BLaER1 (cell line): ENCODE data around the gene TNFAIP8.

ENCODE experiments used
- H3K27ac ChIP-seq: shearing (Covaris generic); formaldehyde crosslinking; 2 replicates; pipeline ENCODE4 v1.8.1; 2022
- H3K27me3 ChIP-seq: shearing (Covaris generic); formaldehyde crosslinking; 2 replicates; pipeline ENCODE4 v1.8.1; 2022
- H3K36me3 ChIP-seq: shearing (Covaris generic); formaldehyde crosslinking; 2 replicates; pipeline ENCODE4 v1.8.1; 2022
- H3K4me1 ChIP-seq: shearing (Covaris generic); formaldehyde crosslinking; 2 replicates; pipeline ENCODE4 v1.8.1; 2022
- H3K4me2 ChIP-seq: shearing (Covaris generic); formaldehyde crosslinking; 2 replicates; pipeline ENCODE4 v1.8.1; 2022
- H3K4me3 ChIP-seq: shearing (Covaris generic); formaldehyde crosslinking; 2 replicates; pipeline ENCODE4 v1.8.1; 2022
- H3K9ac ChIP-seq: shearing (Covaris generic); formaldehyde crosslinking; 2 replicates; pipeline ENCODE4 v1.8.1; 2022
- H3K9me3 ChIP-seq: shearing (Covaris generic); formaldehyde crosslinking; 2 replicates; pipeline ENCODE4 v1.8.1; 2022
- H4K20me1 ChIP-seq: shearing (Covaris generic); formaldehyde crosslinking; 2 replicates; pipeline ENCODE4 v1.8.1; 2022
- Cebpa-rat ChIP-seq: shearing (Covaris generic); IDR thresholded peaks from 2 replicates; pipeline ENCODE4 v1.8.1; 2022

TNFAIP8 gene

DNA sequence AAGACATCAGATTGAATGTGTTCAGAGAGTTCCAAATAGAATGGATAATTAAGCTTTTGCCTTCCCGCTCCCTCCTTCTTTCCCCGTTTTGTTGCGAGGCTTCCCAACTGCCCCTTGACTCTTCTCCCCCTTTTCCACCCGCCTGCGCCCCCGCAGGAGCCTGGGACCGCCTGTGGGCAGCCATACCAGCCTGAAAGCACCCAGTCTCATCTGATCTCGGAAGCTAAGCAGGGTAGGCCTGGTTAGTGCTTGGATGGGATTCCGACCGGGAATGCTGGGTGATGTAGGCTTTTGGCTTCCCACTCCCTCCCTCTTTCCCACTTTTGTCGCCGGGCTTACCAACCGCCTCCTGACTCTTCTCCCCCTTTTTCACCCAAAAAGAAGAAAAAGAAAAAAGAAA is 89.7 kb downstream of the TNFAIP8 start:
- Histone ChIP-seq H3K9me3 (peaks cover 14% of the 10 kb centered on the region), H3K27ac (no peak overlapping the region), H4K20me1 (no peaks in the 10 kb centered on the region), H3K36me3 (no peaks in the 10 kb centered on the region), H3K4me1 (no peaks in the 10 kb centered on the region), H3K4me2 (no peak overlapping the region), H3K4me3 (no peak overlapping the region), H3K9ac (no peak overlapping the region), H3K27me3 (no peaks in the 10 kb centered on the region)
- no peak for TF ChIP-seq Cebpa-rat
